ENCODE results near the gene ENTR1.
A peak's percentile ranks its signal among the peaks of the same experiment; 100 is the strongest.

The ENTR1 gene

GRCh38 chr9:136370037-136370436 is 40.4 kb downstream of the ENTR1 start:
- DNase-seq (ENCODE audit: low read depth, low spot score) = no peak
- H3K9ac ChIP-seq (ENCODE audit: insufficient read length, low read depth) = no peak overlapping the region
- H3K4me3 ChIP-seq (ENCODE audit: insufficient read length, low read depth) = no peak overlapping the region
- peaks cover 27% of the 10 kb centered on the region for H3K4me1 ChIP-seq (ENCODE audit: insufficient read depth, insufficient read length)
- no peaks in the 10 kb centered on the region for H3K27me3 ChIP-seq (ENCODE audit: insufficient read depth, insufficient read length)
- H3K36me3 ChIP-seq (ENCODE audit: insufficient read depth, insufficient read length, low read length) = peaks cover 89% of the 10 kb centered on the region
- no peaks in the 10 kb centered on the region for H3K9me3 ChIP-seq (ENCODE audit: insufficient read depth, low read length)
- TF ChIP-seq SUZ12 (IDR thresholded peaks at IDR 0.05; ENCODE audit: extremely low read depth, insufficient read depth, insufficient read length) = no peak
- no peak for TF ChIP-seq ZNF274 (IDR thresholded peaks at IDR 0.05; ENCODE audit: low read depth, low read length)
- TF ChIP-seq YY1 (IDR thresholded peaks at IDR 0.05; ENCODE audit: insufficient read depth, insufficient read length) = no peak

DNA sequence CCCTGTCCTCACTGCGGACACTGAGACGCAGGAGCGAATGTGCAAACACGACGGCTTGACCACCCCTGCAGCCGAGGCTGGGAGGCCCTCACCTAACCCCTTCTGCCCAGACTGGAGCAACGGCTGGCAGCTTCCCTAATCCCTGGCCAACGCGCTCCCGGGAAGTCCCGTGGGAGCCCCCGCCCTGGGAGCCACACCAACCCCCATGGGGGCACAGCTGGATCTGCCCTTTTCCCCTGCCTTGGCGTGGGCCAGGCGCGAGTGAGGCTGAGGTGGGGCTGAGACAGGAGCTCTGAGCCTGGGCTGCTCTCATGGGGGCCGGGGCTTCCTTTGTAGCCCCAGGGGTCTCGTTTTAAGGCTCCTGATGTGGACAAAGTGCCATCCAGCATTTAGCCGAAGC is 42.2 kb downstream of the ENTR1 start:
- no peak for DNase-seq (ENCODE audit: low read depth, low spot score)
- Histone ChIP-seq H3K27me3 (ENCODE audit: insufficient read depth, insufficient read length) (no peaks in the 10 kb centered on the region), H3K9ac (ENCODE audit: insufficient read length, low read depth) (peak overlapping the region; percentile 8), H3K36me3 (ENCODE audit: insufficient read depth, insufficient read length, low read length) (peaks cover 84% of the 10 kb centered on the region), H3K4me1 (ENCODE audit: insufficient read depth, insufficient read length) (peaks cover 27% of the 10 kb centered on the region), H3K4me3 (ENCODE audit: insufficient read length, low read depth) (no peak overlapping the region), H3K9me3 (ENCODE audit: insufficient read depth, low read length) (no peaks in the 10 kb centered on the region; the same call in 1 of the 2 replicates)
- TF ChIP-seq YY1 (IDR thresholded peaks at IDR 0.05; ENCODE audit: insufficient read depth, insufficient read length) (no peak), SUZ12 (IDR thresholded peaks at IDR 0.05; ENCODE audit: extremely low read depth, insufficient read depth, insufficient read length) (no peak), ZNF274 (IDR thresholded peaks at IDR 0.05; ENCODE audit: low read depth, low read length) (no peak)

GRCh38 chr9:136367296-136368145 is 42.9 kb downstream of the ENTR1 start:
- Histone ChIP-seq H3K4me3 (ENCODE audit: insufficient read length, low read depth) (no peak overlapping the region), H3K36me3 (ENCODE audit: insufficient read depth, insufficient read length, low read length) (peaks cover 81% of the 10 kb centered on the region), H3K9me3 (ENCODE audit: insufficient read depth, low read length) (no peaks in the 10 kb centered on the region; the same call in 1 of the 2 replicates), H3K27me3 (ENCODE audit: insufficient read depth, insufficient read length) (no peaks in the 10 kb centered on the region), H3K4me1 (ENCODE audit: insufficient read depth, insufficient read length) (peaks cover 22% of the 10 kb centered on the region), H3K9ac (ENCODE audit: insufficient read length, low read depth) (peak overlapping the region; percentile 8)
- DNase-seq (ENCODE audit: low read depth, low spot score) = no peak
- no peak for TF ChIP-seq SUZ12 (IDR thresholded peaks at IDR 0.05; ENCODE audit: extremely low read depth, insufficient read depth, insufficient read length)
- TF ChIP-seq YY1 (IDR thresholded peaks at IDR 0.05; ENCODE audit: insufficient read depth, insufficient read length) = no peak
- no peak for TF ChIP-seq ZNF274 (IDR thresholded peaks at IDR 0.05; ENCODE audit: low read depth, low read length)

DNA sequence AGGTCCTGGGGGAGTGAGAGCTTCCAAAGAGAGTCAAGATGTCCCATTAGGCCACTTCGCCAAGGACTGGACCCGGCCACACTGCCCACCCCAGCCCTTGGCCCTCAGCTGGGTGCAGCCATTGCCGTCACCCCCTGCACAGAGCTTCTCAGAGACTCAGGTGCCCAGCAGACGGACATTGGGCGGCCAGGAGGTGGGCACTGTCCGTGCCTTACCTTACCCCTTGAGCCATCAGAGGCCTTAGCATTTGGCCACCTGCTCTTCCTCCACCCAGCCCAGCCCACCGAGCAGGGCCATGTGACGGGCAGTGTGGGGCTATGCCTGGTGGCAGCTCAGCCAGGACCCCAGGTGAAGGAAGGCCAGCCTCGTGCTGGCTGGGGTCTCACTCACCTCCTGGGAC is 43.6 kb downstream of the ENTR1 start:
- Histone ChIP-seq H3K4me1 (ENCODE audit: insufficient read depth, insufficient read length) (peaks cover 23% of the 10 kb centered on the region), H3K36me3 (ENCODE audit: insufficient read depth, insufficient read length, low read length) (peaks cover 82% of the 10 kb centered on the region), H3K27me3 (ENCODE audit: insufficient read depth, insufficient read length) (no peaks in the 10 kb centered on the region), H3K4me3 (ENCODE audit: insufficient read length, low read depth) (no peak overlapping the region), H3K9ac (ENCODE audit: insufficient read length, low read depth) (no peak overlapping the region), H3K9me3 (ENCODE audit: insufficient read depth, low read length) (no peaks in the 10 kb centered on the region; the same call in 1 of the 2 replicates)
- DNase-seq (ENCODE audit: low read depth, low spot score) = no peak
- no peak for TF ChIP-seq YY1 (IDR thresholded peaks at IDR 0.05; ENCODE audit: insufficient read depth, insufficient read length)

- no peak for DNase-seq (ENCODE audit: low read depth, low spot score)
- H3K9me3 ChIP-seq (ENCODE audit: insufficient read depth, low read length) = no peaks in the 10 kb centered on the region; the same call in 1 of the 2 replicates
- peaks cover 23% of the 10 kb centered on the region for H3K4me1 ChIP-seq (ENCODE audit: insufficient read depth, insufficient read length)
These were observed 44.6 kb downstream of the ENTR1 start for GRCh38 chr9:136365775-136366222.

DNA sequence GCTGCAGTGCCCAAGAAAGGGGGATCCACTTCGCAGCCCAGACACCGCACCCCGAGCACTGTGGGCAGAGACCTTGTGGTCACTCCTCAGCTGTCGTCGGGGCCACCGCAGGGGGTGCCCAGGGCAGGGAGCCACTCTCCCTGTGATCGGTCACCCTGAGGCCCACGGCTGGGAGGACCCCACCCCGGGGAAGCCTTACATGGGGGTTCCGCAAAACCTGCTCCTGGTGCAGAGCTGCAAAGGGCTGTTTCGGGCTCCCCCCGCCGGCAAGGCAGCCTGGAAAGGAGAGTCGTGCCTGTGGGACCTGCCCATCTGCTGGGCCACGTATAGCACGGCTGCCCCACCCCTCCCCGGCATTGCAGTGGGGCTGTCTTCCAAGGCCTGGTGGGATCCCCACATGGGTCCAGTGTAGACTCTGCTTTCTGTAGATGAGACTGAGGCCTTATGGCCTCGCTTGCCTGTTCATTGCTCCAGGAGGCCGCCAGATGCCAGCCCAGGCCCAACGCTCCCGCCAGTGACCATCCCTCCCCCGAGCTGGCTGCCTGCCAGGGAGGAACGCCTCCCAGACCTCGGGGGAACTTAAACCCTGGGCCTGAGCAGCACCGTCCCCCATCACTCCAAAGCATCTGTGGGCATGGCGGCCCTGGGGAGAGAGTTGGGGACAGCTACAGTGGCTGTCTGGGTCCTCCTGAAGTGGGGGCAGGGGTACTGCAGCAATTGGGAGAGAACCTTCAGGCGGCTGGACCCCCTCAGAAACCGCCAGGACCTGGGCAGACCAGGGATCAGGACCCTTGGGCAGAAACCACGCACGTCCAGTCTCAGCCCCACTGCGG is 45.3 kb downstream of the ENTR1 start:
- Histone ChIP-seq H3K9ac (ENCODE audit: insufficient read length, low read depth) (peak overlapping the region; percentile 8), H3K36me3 (ENCODE audit: insufficient read depth, insufficient read length, low read length) (peaks cover 80% of the 10 kb centered on the region), H3K4me3 (ENCODE audit: insufficient read length, low read depth) (no peak overlapping the region), H3K27me3 (ENCODE audit: insufficient read depth, insufficient read length) (no peaks in the 10 kb centered on the region), H3K4me1 (ENCODE audit: insufficient read depth, insufficient read length) (peaks cover 23% of the 10 kb centered on the region), H3K9me3 (ENCODE audit: insufficient read depth, low read length) (no peaks in the 10 kb centered on the region; the same call in 1 of the 2 replicates)
- DNase-seq (ENCODE audit: low read depth, low spot score) = no peak
- TF ChIP-seq ZNF274 (IDR thresholded peaks at IDR 0.05; ENCODE audit: low read depth, low read length) (no peak), SUZ12 (IDR thresholded peaks at IDR 0.05; ENCODE audit: extremely low read depth, insufficient read depth, insufficient read length) (no peak), YY1 (IDR thresholded peaks at IDR 0.05; ENCODE audit: insufficient read depth, insufficient read length) (no peak)

More at GRCh38 chr9:136365775-136366222, 44.6 kb downstream of the ENTR1 start:
- H3K27me3 ChIP-seq (ENCODE audit: insufficient read depth, insufficient read length) = no peaks in the 10 kb centered on the region
- H3K4me3 ChIP-seq (ENCODE audit: insufficient read length, low read depth) = no peak overlapping the region
- H3K9ac ChIP-seq (ENCODE audit: insufficient read length, low read depth) = no peak overlapping the region
- TF ChIP-seq YY1 (IDR thresholded peaks at IDR 0.05; ENCODE audit: insufficient read depth, insufficient read length) (no peak), SUZ12 (IDR thresholded peaks at IDR 0.05; ENCODE audit: extremely low read depth, insufficient read depth, insufficient read length) (no peak), ZNF274 (IDR thresholded peaks at IDR 0.05; ENCODE audit: low read depth, low read length) (no peak)
- H3K36me3 ChIP-seq (ENCODE audit: insufficient read depth, insufficient read length, low read length) = peaks cover 83% of the 10 kb centered on the region

Measured in NT2/D1 (cell line).